GM08714 (cell line): ENCODE measurements around the gene SNCG.
"Not testable (repeated sequence)": the region's sequence is repeated elsewhere in the genome, so short reads cannot be mapped to it uniquely, and the experiment has no call there.

Experiments
- H3K4me3 ChIP-seq: fragments of 200-500 bp; sonication (Bioruptor generic); 2 replicates; pipeline ENCODE4 v1.5.1; 2014; ENCODE audit warnings: mild to moderate bottlenecking, low read length, inconsistent platforms
- ZNF274 ChIP-seq: IDR thresholded peaks from 2 replicates; pipeline ENCODE4 v1.6.1; 2012; ENCODE audit warnings: mild to moderate bottlenecking, low read depth, low read length

SNCG gene

DNA sequence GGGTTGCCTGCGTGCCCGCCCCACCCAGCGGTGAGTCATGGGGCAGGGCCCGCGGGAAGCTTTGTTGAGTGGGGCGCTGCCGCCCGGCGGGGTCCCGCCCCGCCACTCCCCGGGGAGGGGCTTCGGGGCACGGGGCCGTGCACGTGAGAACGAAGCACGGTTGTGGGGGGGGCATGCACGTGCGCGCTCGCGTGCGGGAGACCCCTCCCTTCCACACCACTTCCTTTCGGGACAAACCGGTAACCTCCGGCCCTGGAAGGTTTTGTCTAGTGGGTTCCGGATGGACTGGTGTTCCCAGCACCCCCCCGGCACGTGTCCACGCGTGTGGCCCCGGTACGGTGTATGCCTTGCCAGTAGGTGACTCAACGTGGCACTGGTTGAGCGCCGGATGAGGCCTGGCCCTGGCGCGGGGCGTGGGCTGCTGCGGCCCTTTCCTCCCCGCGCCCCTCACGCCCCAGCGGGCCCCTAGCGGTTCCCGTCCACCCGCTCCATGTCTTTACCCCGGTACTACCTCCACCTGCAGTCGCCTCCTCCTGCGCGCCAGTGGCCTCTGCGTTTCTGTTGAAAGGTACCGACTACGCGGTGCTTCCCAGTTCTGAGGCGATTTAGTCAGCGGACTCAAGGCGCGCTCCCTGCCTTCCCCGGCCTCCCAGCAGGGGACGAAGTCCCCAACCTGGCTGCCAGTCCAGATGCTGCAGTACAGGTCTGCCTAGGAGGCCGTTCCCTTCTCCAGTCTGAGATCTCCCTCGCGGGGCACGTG is 13.0 kb downstream of the SNCG start:
- TF ChIP-seq ZNF274 = no peak
- H3K4me3 ChIP-seq = peak overlapping the region; percentile 61; the same call in 1 of the 2 replicates

DNA sequence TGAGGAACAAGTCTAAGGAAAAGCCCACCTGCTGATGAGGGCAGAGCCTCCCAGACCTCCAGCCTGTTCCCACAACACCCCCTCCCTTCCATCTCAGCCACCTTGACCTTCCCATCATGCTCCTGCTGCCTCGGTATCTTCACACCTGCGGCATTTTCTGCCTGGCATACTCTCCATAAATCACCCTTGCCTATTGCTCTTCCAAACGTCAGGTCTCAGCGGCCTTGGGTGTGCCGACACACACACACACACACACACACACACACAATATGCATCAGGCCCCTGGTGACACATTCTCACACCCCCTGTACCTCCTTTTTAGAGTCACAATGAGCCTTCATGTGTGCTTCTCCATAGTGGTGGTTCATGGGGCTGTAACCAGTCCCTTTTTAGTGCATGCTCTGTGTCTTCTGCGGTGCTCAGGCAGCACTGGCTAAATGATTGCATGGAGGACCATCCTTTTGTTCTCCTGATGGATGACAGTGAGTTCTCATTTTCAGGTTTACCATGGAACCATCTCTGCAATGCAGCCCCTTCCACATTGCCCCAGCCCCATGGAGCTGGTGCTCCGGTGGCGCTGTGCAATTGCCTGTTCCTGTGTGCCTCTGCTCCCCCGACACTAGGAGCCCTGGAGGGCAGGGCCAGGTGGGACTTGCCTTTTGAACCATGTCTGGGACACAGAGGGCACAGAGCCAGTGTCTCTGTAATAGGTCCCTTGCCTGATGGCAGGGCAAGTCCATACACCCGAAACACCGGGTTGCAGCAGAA is 14.4 kb downstream of the SNCG start:
- TF ChIP-seq ZNF274 = no peak
- H3K4me3 ChIP-seq = no peak overlapping the region

- no peak overlapping the region for H3K4me3 ChIP-seq
- no peak for TF ChIP-seq ZNF274
Observed at GRCh38 chr10:86974484-86974883, 16.1 kb downstream of the SNCG start.

DNA sequence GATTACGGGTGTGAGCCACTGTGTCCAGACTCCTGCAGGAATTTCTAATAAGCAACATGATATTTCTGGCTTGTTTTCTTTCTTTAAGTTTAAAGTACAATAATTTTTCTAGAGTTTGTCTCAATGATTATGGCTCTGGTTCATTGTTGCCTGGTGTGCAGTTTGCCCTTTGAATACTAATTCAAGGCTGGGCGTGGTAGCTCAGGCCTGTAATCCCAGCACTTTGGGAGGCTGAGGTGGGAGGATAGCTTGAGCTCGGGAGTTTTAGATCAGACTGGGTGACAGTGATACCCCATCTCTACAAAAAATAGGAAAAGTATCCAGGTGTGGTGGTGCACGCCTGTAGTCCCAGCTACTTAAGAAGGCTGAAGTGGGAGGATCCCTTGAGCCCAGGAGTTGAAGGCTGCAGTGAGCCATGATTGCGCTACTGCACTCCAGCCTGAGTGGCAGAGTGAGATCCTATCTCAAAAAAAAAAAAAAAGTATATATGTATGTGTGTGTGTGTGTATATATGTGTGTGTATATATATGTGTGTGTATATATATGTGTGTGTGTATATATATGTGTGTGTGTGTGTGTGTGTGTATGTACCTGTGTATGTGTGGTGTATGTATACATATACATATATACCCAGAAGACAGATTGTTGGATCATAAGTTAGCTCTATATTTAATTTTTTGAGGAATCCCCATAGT is 18.1 kb downstream of the SNCG start:
- TF ChIP-seq ZNF274 = no peak
- no peak overlapping the region for H3K4me3 ChIP-seq

DNA sequence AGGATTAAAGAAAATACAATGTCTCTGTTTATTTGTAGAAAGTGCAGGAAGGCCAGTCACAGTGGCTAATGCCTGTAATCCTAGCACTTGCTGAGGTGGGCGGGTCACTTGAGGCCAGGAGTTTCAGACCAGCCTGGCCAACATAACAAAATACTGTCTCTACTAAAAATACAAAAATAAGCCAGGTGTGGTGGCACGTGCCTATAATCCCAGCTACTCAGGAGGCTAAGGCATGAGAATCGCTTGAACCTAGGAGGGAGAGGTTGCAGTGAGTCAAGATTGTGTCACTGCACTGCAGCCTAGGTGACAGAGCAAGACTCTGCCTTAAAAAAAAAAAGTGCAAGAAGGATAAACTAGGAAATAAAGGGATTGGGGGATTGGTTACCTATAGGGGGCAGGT is 20.1 kb downstream of the SNCG start:
- not testable (repeated sequence) for H3K4me3 ChIP-seq

- no peak overlapping the region for H3K4me3 ChIP-seq
- TF ChIP-seq ZNF274 = no peak
Observed at GRCh38 chr10:86979296-86979818, 21.0 kb downstream of the SNCG start.

GRCh38 chr10:86979977-86980448 is 21.6 kb downstream of the SNCG start:
- no peak overlapping the region for H3K4me3 ChIP-seq
- no peak for TF ChIP-seq ZNF274

GRCh38 chr10:86981020-86981419 is 22.6 kb downstream of the SNCG start:
- not testable (repeated sequence) for H3K4me3 ChIP-seq

- TF ChIP-seq ZNF274 = no peak
- H3K4me3 ChIP-seq = no peak overlapping the region
Observed at GRCh38 chr10:86981716-86982115, 23.3 kb downstream of the SNCG start.

- H3K4me3 ChIP-seq = not testable (repeated sequence)
Observed at GRCh38 chr10:86984498-86984897, 26.1 kb downstream of the SNCG start.

DNA sequence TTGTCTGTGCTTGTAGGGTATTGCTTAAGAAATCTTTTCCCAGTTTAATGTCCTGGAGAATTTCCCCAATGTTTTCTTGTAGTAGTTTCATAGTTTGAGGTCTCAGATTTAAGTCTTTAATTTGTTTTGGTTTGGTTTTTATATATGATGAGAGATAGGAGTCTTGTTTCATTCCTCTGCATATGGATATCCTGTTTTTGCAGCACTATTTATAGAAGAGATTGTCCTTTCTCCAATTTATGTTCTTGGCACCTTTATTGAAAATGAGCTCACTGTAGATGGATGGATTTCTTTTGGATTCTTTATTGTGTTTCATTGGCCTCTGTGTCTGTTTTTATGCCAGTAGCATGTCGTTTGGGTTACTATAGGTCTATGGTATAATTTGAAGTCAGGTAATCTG is 30.1 kb downstream of the SNCG start:
- TF ChIP-seq ZNF274 = no peak
- no peak overlapping the region for H3K4me3 ChIP-seq

GRCh38 chr10:86991362-86991761 is 33.0 kb downstream of the SNCG start:
- H3K4me3 ChIP-seq = not testable (repeated sequence)

DNA sequence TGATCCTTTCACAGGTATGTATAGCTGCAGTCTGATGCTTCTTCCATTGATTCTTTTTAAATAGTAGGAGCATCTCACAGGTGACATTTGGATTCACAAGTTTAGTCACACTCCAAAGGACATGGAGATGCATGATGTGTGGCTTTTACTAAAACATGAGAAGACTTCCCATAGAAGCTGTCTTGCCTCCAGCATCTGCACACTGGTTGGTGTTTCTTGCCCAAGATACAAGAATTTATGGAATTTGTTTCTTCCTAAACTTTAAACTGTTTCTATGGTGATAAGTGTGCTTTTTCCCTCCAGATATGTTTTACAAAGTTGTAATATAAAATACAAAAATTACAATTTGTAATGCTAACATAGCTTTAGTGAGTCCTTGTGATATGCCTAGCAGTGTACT is 34.1 kb downstream of the SNCG start:
- TF ChIP-seq ZNF274 = no peak
- H3K4me3 ChIP-seq = no peak overlapping the region

GRCh38 chr10:86992929-86993328 is 34.5 kb downstream of the SNCG start:
- TF ChIP-seq ZNF274 = no peak
- no peak overlapping the region for H3K4me3 ChIP-seq

- H3K4me3 ChIP-seq = not testable (repeated sequence)
Observed at GRCh38 chr10:86999802-87000403, 41.5 kb downstream of the SNCG start.
